ENCODE results near the gene PDE8A.

- no peak for TF ChIP-seq FOXA1 (IDR thresholded peaks at IDR 0.05)
- TF ChIP-seq, protein P1, sequence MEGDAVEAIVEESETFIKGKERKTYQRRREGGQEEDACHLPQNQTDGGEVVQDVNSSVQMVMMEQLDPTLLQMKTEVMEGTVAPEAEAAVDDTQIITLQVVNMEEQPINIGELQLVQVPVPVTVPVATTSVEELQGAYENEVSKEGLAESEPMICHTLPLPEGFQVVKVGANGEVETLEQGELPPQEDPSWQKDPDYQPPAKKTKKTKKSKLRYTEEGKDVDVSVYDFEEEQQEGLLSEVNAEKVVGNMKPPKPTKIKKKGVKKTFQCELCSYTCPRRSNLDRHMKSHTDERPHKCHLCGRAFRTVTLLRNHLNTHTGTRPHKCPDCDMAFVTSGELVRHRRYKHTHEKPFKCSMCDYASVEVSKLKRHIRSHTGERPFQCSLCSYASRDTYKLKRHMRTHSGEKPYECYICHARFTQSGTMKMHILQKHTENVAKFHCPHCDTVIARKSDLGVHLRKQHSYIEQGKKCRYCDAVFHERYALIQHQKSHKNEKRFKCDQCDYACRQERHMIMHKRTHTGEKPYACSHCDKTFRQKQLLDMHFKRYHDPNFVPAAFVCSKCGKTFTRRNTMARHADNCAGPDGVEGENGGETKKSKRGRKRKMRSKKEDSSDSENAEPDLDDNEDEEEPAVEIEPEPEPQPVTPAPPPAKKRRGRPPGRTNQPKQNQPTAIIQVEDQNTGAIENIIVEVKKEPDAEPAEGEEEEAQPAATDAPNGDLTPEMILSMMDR (IDR thresholded peaks at IDR 0.05; ENCODE audit: low read depth, low read length, missing input control) = no peak
Observed at GRCh38 chr15:85125056-85125661, 143.5 kb downstream of the PDE8A start.
